ACHN (cell line): ENCODE data around the gene GAST.
"Not testable (repeated sequence)": the region's sequence is repeated elsewhere in the genome, so short reads cannot be mapped to it uniquely, and the experiment has no call there.

Source experiments
- DNase-seq: peaks from one replicate; pipeline ENCODE4 v3.0.0-alpha.2; 2015
- in situ Hi-C: cut with HindIII; loops from 2 replicates; pipeline ENCODE4 v1.10.0; 2017; ENCODE audit warnings: low sequenced_read_pairs, low pct_ligation_motif_present, low pct_unique_long_range_greater_than_20kb

The GAST gene, protein sequence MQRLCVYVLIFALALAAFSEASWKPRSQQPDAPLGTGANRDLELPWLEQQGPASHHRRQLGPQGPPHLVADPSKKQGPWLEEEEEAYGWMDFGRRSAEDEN

DNA sequence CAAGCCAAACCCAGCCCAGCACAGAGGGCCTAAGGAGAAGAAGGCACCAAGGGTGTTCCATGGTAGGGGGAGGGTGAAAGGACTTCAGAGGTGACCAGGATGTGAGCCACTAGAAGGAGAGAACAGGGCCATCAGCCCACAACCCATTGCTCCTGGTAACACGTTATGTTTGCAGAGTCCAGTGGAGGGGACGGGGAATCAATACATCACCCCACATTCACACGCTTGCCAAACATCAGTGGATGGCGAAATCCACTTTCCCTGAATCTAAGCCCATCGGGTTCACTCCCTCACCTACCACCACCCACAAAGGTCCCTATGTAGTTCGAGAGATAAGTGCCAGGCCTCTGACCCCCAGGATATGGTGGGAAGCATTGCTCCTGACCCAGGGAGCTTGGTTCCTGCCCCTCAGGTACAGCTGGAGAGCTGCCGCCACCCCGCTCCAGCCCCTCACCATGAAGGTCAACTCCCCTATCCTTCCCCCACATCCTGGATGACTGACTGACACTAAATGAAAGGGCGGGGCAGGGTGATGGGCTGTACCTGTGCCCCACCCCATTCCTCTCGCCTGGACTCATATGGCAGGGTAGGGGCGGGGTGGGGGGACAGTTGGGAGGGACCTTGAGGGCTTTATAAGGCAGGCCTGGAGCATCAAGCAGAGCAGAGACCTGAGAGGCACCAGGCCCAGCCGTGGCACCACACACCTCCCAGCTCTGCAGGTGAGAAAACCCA, at the start of gene GAST:
Gene GAST, plus strand, starts transcription at position 663 of the 732 bp plus-strand sequence. CDS start 3,106 bp downstream, outside the sequence.
- in situ Hi-C loops, result no loop called here
- no peak for DNase-seq

DNA sequence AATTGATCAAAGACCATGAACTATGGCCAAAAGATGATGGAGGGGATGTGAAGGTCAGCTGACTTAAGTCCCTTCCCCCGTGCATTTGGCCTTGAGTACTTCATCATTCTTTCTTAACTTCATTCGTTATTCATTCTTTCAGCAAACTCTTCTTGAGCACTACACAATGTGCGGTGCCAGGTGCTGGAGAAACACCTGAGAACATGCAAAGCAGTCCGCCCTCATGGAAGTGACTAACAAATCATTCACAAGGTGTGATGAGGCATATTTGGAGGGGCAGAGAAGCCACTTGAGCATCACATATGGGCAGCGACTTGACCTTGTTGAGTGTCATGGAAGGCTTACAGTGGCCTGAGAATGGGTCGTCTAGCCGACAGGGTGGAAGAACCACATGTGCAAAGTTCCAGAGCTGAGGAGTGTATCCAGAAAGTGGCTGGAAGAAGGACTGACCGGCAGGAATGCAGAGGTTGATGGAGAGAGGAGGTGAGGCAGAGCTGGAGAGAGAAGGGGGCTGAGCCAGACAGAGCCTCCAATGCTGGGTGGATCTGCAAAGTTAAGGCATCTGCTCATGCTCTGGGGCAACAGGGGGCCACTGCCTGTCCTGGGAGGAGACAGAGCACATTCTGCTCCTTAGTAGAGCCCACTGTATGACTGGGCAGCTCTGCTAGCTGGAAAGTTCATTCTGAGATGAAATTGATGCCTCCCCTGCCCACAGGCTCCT, 48.5 kb upstream of the GAST start:
- in situ Hi-C loops, result no loop called here
- no peak for DNase-seq

DNA sequence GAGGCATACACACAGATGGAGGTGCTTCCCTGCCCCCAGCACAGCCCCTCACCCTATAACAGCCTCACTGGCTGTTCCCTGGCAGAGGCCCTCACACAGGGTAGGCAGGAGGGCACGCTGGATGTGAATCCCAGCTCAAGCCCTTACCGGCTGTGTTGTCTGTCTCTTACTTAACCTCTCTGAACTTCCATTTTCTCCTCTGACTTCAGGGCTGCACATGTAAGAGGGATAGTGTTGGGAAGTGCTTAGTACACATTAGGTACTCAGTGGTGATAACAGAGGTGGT, 48.0 kb upstream of the GAST start:
- in situ Hi-C loops, result no loop called here
- DNase-seq, result no peak

DNA sequence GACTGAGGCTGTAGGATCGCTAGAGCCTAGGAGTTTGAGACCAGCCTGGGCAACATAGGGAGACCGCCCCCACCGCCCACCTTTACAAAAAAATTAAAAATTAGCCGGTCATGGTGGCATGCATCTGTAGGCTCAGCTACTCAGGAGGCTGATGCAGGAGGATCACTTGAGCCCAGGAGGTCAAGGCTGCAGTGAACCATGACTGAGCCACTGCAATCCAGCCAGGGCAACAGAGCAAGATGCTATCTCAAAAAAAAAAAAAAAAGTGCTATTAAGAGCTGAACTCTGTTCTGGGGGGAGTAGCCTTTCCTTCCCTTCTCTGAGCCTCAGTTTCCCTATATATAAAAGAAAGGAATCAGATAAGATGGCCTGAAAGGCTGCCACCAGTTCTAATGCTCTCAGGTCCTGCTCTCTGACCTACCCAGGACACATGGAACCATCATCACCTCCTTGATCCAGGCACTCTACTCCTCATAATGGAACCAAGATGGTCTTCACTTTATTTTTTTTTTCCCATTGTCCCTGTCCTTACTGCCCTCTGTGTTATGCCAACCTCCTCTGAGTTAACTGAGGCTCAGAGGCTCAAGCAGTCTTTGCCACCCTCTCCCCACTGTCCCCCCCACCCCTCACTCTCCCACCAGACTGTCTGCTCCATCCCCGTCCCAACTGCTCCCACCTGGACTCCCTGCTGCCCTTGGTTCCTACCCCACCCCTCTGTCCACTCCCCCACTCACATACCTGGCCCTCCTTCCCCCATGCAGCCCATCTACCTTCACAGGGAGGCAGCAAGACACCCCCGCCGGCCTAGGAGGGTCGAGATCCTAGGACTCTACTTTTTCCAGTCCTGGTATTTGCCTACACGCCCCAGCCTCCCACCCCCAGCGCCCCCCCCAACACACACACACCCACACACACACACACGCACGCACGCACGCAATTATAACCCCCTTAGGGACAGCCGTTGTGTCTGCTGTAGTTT, 47.3 kb upstream of the GAST start:
- in situ Hi-C loops, result no loop called here
- DNase-seq, result no peak

DNA sequence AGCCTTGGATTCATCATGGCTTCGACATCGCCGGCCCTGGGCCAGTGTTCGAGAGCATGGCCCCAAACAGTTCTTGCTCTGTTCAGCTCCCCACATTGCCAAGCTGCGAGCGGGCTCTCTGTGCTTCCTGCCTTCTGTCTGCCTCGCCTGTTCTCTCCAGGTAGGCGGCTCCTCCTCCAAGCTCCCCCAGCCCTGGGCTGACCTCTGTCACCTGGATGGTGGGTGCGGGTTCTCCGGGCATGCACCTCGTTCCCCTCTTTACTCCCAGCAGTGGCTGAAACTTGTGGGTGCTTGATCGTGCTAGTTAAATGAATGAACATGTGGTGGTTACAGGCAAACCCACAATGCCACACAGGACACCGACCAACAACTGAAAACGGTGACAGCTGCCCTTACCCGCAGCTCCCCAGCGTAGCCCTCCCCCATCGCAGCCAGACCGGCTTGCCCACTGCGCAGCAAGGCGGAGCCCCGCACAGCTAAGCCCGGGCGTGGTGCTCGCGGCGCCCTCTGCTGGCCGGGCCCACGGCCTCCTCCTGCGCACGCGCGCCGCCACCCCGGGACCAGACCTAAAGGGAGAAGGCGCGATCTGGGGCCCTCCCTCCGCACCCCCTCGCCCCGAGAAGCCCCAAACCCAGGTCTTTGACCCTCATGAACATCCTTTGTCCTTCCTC, 46.4 kb upstream of the GAST start:
- DNase-seq, result peak; percentile 88
- in situ Hi-C loops, result no loop called here

DNA sequence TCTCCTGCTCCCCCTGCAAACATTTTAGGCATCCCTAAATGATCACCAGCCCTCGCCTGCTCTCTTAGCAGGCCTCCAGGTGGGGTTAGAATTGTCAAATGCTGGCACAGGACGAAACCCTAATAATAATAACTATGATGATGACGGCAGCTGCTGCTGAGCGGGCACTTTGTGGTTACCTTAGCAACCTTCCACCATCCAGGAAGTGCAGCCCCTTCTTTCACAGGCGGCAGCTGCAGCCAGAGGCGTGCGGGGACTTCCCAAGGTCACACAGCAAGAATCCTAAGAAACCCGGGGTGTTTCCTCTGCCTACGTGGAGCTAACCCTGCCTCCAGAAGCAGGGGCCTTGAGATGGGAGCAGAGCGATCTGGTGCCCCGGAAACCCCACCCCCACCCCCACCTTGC, 45.9 kb upstream of the GAST start:
- peak; percentile 43 for DNase-seq
- in situ Hi-C loops, result no loop called here

DNA sequence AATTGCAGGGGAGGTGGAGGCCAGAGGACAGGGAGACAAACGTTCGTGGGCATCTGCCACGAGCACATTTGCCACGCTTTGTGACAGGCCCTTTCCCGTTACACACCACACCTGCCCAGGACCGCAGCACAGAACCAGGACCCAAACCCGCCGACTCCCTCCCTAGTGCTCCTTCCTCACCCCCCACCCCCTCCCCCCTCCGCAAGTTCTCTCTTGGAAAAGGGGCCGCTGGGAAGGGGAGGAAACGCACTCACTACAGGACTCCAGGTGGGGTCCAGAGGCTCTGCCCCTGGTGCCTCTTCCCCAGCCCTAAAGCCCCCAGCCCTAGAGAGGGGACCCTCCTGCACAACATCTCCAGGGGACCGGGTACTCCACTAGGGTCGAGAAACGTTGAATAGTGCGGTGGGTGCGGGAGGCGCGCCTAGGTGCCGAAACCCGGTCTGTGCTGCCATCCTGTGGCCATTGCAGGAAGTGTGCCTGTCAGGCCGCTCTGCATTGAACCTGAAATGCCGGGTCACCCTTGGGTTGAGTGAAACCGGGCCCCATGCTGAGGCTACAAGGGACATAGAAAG, 45.3 kb upstream of the GAST start:
- in situ Hi-C loops, result no loop called here

DNA sequence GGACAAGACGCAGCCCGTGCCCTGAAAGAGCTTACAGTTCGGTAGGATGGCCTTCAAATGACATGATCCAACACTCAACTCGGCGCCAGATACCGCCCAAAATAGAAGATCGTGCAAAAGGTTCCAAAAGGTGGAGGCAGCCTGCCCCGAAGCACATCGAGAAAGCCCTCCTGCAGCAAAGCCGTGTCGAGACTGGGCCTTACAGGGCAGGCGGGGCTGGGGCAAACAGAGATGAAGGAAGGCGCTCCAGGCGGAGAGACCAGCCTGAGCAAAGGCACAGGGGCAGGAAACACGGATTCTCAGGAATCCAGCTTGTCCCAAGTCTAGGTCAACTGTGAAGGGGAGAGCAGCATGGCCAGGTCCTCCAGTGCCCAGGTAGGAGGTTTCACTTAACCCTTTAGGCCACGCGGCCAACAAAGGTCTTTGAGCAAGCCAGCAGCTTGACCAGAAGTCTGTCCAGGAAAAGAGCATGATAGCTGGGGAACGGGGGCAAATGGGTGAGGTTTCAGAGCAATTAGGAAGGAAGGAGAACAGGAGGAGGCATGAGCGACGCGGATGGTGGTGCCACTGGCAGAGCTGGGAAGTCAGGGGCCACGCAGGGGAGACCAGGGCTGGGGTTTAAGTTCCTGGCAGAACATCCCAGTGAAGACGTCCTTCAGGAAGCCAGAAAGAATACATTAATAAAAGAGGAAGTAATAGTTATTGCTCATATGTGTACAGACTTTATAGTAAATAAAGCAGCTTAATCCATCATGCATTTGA, 44.7 kb upstream of the GAST start:
- no peak for DNase-seq
- in situ Hi-C loops, result no loop called here

More for the DNA sequence above, 45.3 kb upstream of the GAST start:
- DNase-seq, result peak; percentile 78

DNA sequence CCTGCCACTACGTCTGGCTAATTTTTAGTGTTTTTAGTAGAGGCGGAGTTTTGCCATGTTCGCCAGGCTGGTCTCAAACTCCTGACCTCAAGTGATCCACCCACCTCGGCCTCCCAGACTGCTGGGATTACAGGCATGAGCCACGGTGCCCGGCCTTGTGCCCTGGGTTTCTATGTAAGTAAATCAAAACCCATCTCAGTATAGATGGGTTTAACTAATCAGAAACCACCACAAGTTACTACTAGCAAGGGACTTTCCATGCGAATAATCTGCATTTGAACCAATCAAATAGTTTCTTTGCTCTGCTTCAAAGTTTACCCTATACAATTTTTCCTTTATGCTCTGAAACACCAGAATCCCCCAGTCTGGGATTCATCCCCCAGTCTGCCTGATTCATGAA, 40.0 kb upstream of the GAST start:
- no peak for DNase-seq
- in situ Hi-C loops, result no loop called here

DNA sequence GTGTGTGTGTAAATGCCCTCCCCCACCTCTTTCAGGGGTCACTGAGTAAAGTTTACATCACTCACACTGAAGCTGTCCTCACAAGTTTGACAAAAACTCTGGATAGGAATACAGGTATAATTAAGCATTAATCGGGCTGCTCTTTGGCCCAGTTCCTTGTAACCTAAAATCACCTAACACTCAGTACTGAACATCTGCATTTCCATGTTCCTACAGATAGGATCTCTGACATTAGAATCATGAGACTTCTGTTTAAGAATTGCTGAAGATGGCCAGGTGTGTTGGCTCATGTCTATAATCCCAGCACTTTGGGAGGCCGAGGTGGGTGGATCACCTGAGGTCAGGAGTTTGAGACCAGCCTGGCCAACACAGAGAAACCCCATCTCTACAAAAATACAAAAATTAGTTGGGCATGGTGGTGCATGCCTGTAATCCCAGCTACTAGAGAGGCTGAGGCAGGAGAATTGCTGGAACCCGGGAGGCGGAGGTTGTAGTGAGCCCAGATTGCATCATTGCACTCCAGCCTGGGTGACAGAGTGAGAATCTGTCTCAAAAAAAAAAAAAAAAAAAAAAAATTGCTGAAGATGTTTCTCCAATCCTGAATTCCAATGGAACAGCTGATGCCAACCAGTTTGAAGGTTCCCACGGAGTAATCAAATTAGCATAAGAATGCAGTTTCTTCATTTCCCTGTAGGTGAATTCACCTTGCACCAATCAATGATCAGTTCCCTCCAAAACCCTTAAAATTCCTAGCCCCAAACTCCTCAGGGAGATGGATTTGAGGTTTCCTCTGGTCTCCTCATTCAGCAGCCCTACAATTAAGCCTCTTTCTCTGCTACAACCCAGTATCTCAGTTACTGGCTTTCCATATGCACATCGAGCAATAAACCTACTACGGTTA, 36.7 kb upstream of the GAST start:
- in situ Hi-C loops, DNase-seq: not testable (repeated sequence)

DNA sequence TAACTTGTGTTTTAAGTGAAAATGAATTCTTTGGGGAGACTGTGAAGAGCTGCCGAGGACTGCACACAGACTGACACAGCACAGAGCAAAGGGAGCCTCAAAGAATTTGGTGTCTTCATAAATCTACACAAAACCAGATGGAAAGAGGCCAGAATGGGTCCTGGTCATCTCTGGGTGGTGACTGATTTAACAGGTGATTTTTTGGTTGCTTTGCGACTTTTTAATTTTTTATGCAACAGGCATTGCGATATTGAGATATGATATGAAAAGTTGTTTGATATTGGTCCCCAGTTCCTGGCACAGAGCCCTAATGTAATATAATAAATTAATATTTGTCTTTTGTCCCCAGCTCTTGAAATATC, 36.1 kb upstream of the GAST start:
- in situ Hi-C loops, result no loop called here

DNA sequence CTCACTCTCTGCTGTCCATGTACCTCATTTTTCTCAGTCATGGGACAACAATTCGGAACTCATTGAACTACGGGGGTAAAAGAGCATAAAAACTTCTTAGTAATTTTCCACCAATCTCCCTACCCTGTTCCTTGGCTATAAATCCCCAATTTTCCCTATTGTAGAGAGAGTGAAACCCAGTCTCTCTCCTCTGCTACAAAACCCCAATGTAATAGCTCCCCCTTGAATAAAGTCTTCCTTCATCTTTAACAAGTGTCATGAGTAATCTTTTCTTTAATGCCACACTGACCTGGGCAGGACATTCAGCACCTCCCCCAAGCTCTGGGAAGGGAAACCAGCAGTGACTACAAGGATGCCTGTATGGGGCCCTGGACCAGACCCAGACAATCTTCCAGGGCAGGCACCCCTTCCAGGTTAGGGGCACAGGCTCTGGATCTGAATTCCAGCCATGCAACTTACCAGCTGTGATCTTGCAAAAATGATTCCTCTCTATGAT, 33.7 kb upstream of the GAST start:
- in situ Hi-C loops, result no loop called here
- DNase-seq, result peak; percentile 81

More for the DNA sequence above, 36.1 kb upstream of the GAST start:
- DNase-seq, result no peak

DNA sequence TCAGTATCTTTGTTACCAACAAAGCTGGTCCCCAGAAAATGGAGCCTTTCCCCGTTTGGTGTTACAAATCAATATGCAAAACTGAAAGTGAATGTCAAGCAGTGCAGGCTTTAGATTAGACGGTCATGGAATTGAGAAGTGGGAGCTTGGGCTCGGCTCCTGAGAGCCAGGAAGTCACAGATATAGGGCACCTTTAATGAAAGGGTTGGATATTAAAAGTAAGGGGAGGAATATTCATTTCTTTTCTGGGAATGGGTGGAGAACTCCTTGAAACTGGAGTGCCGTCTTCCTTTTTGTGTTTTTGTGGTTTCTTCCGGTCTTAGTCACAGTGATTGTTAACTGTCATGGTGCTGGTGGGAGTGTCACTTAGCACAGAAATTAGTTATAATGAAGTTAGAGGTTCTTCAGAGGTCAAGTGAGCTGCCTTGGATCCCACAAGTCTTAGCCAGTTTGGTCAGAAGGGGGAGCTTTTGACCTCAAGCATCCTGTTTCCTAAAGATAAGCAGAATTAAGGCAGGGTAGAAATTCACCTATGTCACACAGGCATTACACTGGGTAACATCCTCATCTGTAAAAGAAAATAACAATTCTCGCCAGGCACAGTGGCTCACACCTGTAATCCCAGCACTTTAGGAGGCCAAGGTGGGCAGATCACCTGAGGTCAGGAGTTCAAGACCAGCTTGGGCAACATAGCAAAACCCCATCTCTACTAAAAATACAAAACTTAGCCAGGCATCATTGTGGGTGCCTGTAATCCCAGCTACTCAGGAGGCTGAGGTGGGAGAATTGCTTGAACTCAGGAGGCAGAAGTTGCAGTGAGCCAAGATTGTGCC, 33.0 kb upstream of the GAST start:
- DNase-seq, result peak; percentile 68
- in situ Hi-C loops, result no loop called here

DNA sequence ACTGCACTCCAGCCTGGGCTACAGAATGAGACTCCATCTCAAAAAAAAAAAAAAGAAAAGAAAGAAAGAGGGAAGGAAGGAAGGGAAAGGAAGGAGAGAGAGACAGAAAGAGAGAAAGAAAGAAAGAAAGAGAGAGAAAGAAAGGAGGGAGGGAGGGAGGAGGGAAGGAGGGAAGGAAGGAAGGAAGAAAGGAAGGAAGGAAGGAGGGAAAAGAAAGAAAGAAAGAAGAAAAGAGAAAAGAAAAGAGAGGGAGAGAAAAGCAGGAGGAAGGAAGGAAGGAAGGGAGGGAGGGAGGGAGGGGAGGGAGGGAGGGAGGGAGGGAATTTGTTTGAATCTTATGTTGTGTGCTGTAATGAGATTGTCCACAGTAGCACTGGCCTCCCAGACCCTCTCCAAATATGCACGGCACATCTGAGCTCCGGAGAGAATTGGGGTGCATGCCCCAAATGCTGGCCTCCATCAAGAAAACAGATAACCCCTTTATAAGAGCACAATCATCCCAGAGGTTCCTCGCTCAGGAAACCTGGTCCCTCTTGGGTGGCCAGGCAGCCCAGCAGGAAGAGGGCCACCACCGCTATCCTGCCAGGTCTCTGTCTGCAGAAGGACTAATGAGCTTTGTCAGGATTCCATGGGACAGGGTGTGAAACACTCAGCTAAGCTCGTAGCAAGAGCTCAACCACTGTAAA, 32.2 kb upstream of the GAST start:
- in situ Hi-C loops, result no loop called here
- DNase-seq, result no peak

DNA sequence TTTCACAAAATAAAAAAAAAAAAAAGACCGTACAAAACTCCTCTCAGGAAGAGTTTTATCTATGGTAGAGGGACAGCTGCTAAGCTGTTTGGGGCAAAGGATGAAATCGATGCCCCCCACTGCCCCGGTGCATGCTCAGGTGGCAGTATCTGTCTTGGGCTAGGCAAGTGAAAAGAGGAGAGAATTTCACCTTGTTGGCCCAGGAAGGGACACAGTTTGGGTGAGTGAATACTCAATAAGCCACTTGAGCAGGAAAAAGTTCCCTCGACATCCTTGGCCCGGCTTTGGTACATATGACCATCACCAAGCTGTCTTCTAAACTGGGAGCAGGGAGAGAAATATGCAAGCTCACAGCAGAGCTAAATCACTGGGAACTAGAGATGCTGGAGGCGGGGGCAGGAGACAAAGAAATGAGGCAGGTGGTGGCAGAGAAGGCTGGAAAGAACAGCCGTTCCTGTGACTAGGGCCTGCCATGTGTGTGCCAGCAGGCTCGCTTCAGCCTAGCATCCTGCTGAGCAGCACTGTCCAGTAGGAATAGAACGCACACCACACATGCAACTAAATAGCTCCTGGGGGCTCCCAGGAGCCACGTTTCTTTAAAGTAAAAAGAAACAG, 31.6 kb upstream of the GAST start:
- in situ Hi-C loops, result no loop called here

More for the DNA sequence above, 31.6 kb upstream of the GAST start:
- DNase-seq, result no peak
